ENCODE results near the gene MTRFR. TPM values are rescaled to one million over a fixed set of nuclear protein-coding genes. Genes with fewer than 3 reads are reported as not detected.

The MTRFR gene
- polyA plus RNA-seq, 6 donors from 2014 or later: 23.7 to 34.2 (median 30.3) TPM

DNA sequence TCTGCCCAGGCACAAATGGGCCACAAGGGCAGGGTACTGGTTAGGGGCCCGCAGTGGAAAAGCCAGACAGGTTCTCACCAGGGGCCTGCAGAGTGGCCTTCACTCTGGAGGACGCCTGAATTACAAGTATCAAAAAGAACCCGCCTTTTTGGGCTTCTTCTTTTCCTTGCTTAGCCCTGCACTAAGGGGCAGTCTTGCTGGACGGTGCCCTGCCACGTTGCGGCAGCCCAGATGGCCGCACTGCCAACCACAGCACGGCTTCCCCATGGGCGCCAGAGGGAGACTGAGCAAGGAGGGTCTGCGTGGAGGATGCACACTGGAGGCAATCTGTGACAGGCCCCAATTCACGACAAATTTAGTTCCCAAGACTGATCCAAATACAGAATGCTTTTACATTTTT lies 56.7 kb downstream of the MTRFR start:
- DNase-seq (no peak), ATAC-seq (ENCODE audit: low read depth in 2 of 2) (no peak)
- H3K9me3 Mint-ChIP-seq: no peaks in the 10 kb centered on the region
- no peaks in the 10 kb centered on the region for H3K4me1 Mint-ChIP-seq
- no peak overlapping the region for H3K4me3 Mint-ChIP-seq
- H3K27ac Mint-ChIP-seq: peak overlapping the region in 1 of 6 donors; percentile 38
- no peaks in the 10 kb centered on the region for H3K27me3 Mint-ChIP-seq
- H3K36me3 Mint-ChIP-seq: peaks cover 0 to 4% of the 10 kb centered on the region in 2 donors

DNA sequence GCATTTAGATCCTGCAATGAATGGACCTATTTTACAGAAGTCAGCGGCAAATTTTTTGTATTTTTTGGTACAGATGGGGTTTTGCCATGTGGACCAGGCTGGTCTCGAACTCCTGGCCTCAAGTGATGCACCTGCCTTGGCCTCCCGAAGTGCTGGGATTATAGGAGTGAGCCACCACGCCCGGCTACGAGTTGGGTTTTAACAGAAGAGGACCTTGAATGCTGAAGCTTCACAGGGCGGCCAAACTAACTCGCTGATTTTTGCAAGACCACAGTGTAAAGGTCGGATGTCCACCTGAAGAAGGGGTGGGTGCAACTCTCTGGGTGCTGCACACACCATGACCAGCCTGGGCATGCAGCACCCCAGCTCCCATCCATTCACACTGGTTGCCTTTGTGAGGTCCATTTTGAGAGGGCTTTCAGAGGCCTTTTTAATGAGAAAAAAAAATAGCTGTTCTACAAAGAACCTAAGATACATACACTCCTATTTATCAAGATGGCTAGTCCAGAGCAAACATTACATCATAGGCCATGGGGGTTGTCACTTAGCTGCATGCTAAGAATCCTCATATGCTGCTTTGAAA lies 60.0 kb downstream of the MTRFR start:
- peak overlapping the region in 1 of 6 donors; percentile 24 for H3K27ac Mint-ChIP-seq
- H3K9me3 Mint-ChIP-seq: no peaks in the 10 kb centered on the region
- H3K27me3 Mint-ChIP-seq: no peaks in the 10 kb centered on the region
- ATAC-seq (ENCODE audit: low read depth in 2 of 2) (no peak), DNase-seq (no peak)
- H3K36me3 Mint-ChIP-seq: peaks cover 0 to 21% of the 10 kb centered on the region in 2 donors
- no peaks in the 10 kb centered on the region for H3K4me1 Mint-ChIP-seq
- no peak overlapping the region for H3K4me3 Mint-ChIP-seq

GRCh38 chr12:123305136-123305535 lies 71.9 kb downstream of the MTRFR start:
- DNase-seq (no peak), ATAC-seq (ENCODE audit: low read depth in 2 of 2) (no peak)
- peaks cover 24 to 29% of the 10 kb centered on the region in 2 donors for H3K36me3 Mint-ChIP-seq
- no peak overlapping the region for H3K4me3 Mint-ChIP-seq
- H3K4me1 Mint-ChIP-seq: no peaks in the 10 kb centered on the region
- H3K27me3 Mint-ChIP-seq: no peaks in the 10 kb centered on the region
- H3K9me3 Mint-ChIP-seq: no peaks in the 10 kb centered on the region
- H3K27ac Mint-ChIP-seq: peak overlapping the region in 2 of 6 donors; percentile 36 to 62

GRCh38 chr12:123306200-123306599 lies 73.0 kb downstream of the MTRFR start:
- Mint-ChIP-seq H3K4me3 (no peak overlapping the region), H3K27ac (peak overlapping the region in 1 of 6 donors; percentile 76), H3K9me3 (no peaks in the 10 kb centered on the region), H3K4me1 (no peaks in the 10 kb centered on the region), H3K36me3 (peaks cover 22 to 27% of the 10 kb centered on the region in 2 donors), H3K27me3 (no peaks in the 10 kb centered on the region)
- no peak for ATAC-seq (ENCODE audit: low read depth in 2 of 2)
- no peak for DNase-seq

Other genes starting within 250 kb of the MTRFR start
- 1 to 10 TPM in 3 of 6 donors, under 1 TPM in 3; 0.10 to 2.6 (median 0.96) TPM for gene PITPNM2, start 82.3 kb upstream of the MTRFR start, polyA plus RNA-seq (ENCODE audit: low read depth in 6 of 6)
- gene MPHOSPH9, start 295 bp upstream of the MTRFR start, polyA plus RNA-seq (ENCODE audit: low read depth in 6 of 6): 10 to 100 TPM; 20.2 to 33.6 (median 28.6) TPM
- 1 to 10 TPM; 2.0 to 6.3 (median 3.8) TPM for gene CDK2AP1, start 38.4 kb downstream of the MTRFR start, polyA plus RNA-seq (ENCODE audit: low read depth in 6 of 6)
- 10 to 100 TPM; 17.2 to 30.6 (median 24.1) TPM for gene SBNO1, start 131.4 kb downstream of the MTRFR start, polyA plus RNA-seq (ENCODE audit: low read depth in 6 of 6)
- 1 to 10 TPM in 3 of 6 donors, under 1 TPM in 3; 0.15 to 2.7 (median 1.4) TPM for gene KMT5A, start 150.7 kb downstream of the MTRFR start, polyA plus RNA-seq (ENCODE audit: low read depth in 6 of 6)
- gene RILPL2, start 203.2 kb downstream of the MTRFR start, polyA plus RNA-seq (ENCODE audit: low read depth in 6 of 6): 1 to 10 TPM; 2.2 to 5.3 (median 4.8) TPM
- 10 to 100 TPM; 18.0 to 29.1 (median 28.4) TPM for gene SNRNP35, start 224.7 kb downstream of the MTRFR start, polyA plus RNA-seq (ENCODE audit: low read depth in 6 of 6)